OCI-LY7 (cell line): ENCODE results near the gene UAP1L1.
A peak's percentile ranks its signal among the peaks of the same experiment; 100 is the strongest.

Source experiments
- EZH2phosphoT487 ChIP-seq: fragments of 200-600 bp; sonication (generic); IDR thresholded peaks from 2 replicates; pipeline ENCODE4 v1.6.1; 2018; ENCODE audit warnings: low read depth, borderline replicate concordance, mild to moderate bottlenecking, mixed run types, antibody characterized with exemption, low read length, moderate library complexity, mixed read lengths
- TF ChIP-seq, protein P1 (sequence below): fragments of 200-600 bp; sonication (generic); conservative IDR thresholded peaks from 2 replicates; pipeline ENCODE4 v1.5.1; 2014; ENCODE audit warnings: mild to moderate bottlenecking, antibody characterized with exemption, low read length, moderate library complexity, mixed read lengths

DNA sequence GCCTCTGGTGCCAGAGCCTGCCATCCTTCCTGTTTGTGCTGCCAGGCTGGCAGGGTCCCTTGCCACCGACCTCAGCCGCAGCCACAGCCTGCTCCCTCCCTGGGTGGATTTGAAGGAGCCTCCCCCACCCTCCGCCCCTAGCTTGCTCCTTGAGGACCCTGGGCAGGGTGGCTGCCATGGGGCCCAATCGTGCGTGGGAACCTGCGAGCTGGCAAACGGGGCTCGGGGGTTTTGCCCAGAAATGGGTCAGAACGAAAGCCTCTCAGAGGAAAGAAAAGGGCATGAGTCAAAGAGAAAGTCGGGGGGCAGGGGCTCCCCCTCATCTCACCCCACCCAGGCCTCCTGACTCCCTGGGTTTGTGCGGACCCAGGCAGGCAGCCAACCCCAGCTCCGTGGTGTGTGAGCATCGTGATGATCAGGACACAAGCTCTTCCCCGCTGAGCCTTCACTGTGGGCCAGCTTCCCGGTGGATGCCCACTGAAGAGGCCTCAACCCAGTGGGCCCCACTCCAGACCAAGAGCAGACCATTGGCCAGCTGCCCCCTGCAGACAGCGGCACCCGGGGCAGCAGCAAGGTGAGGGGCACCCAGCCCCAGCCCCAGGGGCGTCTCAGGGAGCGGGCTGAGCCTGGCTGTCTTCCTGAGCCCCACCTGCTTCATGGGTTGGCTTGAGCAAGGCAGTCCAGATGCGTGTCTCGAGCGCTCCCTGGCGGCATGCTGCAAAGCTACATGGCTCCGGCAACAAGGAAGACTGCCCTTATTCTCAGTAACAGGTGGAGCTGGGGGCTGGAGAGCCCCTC, 42.4 kb upstream of the UAP1L1 start:
- TF ChIP-seq, protein P1, sequence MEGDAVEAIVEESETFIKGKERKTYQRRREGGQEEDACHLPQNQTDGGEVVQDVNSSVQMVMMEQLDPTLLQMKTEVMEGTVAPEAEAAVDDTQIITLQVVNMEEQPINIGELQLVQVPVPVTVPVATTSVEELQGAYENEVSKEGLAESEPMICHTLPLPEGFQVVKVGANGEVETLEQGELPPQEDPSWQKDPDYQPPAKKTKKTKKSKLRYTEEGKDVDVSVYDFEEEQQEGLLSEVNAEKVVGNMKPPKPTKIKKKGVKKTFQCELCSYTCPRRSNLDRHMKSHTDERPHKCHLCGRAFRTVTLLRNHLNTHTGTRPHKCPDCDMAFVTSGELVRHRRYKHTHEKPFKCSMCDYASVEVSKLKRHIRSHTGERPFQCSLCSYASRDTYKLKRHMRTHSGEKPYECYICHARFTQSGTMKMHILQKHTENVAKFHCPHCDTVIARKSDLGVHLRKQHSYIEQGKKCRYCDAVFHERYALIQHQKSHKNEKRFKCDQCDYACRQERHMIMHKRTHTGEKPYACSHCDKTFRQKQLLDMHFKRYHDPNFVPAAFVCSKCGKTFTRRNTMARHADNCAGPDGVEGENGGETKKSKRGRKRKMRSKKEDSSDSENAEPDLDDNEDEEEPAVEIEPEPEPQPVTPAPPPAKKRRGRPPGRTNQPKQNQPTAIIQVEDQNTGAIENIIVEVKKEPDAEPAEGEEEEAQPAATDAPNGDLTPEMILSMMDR: peak; percentile 88
- TF ChIP-seq EZH2phosphoT487: no peak
